Lower leg skin (tissue), 4 donors: ENCODE results near the gene SRRT. TPM values are rescaled to one million over a fixed set of nuclear protein-coding genes. Genes with fewer than 3 reads are reported as not detected.

Source experiments
- DNase-seq, 2 donors: peaks; one replicate each; pipeline ENCODE4 v3.0.0-alpha.2; 2019; ENCODE audit warnings: low spot score in 2 of 2
- H3K4me3 ChIP-seq: fragments of 200-600 bp; sonication (generic); 2 replicates; pipeline ENCODE4 v1.5.1; 2017; ENCODE audit warnings: mild to moderate bottlenecking, low read depth; ENCODE audit not compliant: poor library complexity, severe bottlenecking
- CTCF ChIP-seq, 3 donors: fragments of 450-650 bp; IDR thresholded peaks; one replicate each; pipeline ENCODE4 v1.5.1; 2016; ENCODE audit warnings: antibody characterized with exemption in 3 of 3, mild to moderate bottlenecking in 3 of 3, moderate library complexity in 2 of 3
- POLR2A ChIP-seq, 2 donors: fragments of 450-650 bp; IDR thresholded peaks; one replicate each; pipeline ENCODE4 v1.6.1; 2016 to 2017; ENCODE audit warnings: antibody characterized with exemption in 2 of 2, mild to moderate bottlenecking in 1 of 2, moderate library complexity in 1 of 2
- WGBS, 2 donors: methylation state at CpG; one replicate each; pipeline ENCODE4 v1.1.5; 2018; 5-methylcytosine and 5-hydroxymethylcytosine counted together
- intact Hi-C: fragments of 100-400 bp; cut with DNase I; formaldehyde crosslinking; loops from one replicate; pipeline ENCODE4 v1.15.0; 2023; ENCODE audit warnings: low total_unique reads
- total RNA-seq, 4 donors: library from RNA; depleted of rRNA; stranded (reverse); fragments of >200 nt; gene quantifications; one replicate each; pipeline ENCODE4 v1.1.0, GENCODE V29; 2016

The SRRT gene
- total RNA-seq, 4 donors from 2014 or later: 73.3 to 129 (median 107) TPM

DNA sequence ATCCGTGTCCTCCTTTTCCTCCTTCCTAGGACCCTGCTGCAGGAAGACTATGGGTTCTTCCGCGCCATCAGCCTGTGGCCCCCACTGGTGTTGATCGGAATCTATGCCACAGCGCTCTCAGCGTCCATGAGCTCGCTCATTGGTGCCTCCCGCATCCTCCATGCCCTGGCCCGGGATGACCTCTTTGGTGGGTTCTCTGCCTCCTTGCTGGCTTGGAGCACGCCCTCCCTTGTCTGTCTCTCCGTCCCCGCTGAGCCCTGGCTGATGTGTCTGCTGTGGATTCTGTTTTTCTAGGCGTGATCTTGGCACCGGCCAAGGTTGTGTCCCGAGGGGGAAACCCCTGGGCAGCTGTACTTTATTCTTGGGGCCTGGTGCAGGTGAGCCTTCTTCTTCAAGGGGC lies 15.0 kb upstream of the SRRT start:
- intact Hi-C loops: loop anchor here (10.0 kb wide), 2 partner anchors 295 to 395 kb away; partner anchors contain the start of gene SPACDR

GRCh38 chr7:100860702-100861615 lies 13.9 kb upstream of the SRRT start:
- intact Hi-C loops: no loop called here
- TF ChIP-seq POLR2A (IDR thresholded peaks at IDR 0.05) (no peak), CTCF (IDR thresholded peaks at IDR 0.05) (no peak)
- WGBS, 2 donors: 86 to 92% methylated on average over 15 to 16 of the region's 18 CpGs

More for the DNA sequence above, 15.0 kb upstream of the SRRT start:
- H3K4me3 ChIP-seq: no peak overlapping the region
- DNase-seq: no peak
- WGBS, 2 donors: 88 to 90% methylated on average over 15 of the region's 15 CpGs
- no peak for TF ChIP-seq POLR2A (IDR thresholded peaks at IDR 0.05)
- TF ChIP-seq CTCF (IDR thresholded peaks at IDR 0.05): no peak

GRCh38 chr7:100861616-100861985 lies 13.3 kb upstream of the SRRT start:
- no peak overlapping the region for H3K4me3 ChIP-seq
- WGBS, 2 donors: 95 to 97% methylated on average over 14 of the region's 14 CpGs
- no peak for DNase-seq
- intact Hi-C loops: no loop called here
- TF ChIP-seq POLR2A (IDR thresholded peaks at IDR 0.05) (no peak), CTCF (IDR thresholded peaks at IDR 0.05) (no peak)

More at GRCh38 chr7:100860702-100861615, 13.9 kb upstream of the SRRT start:
- DNase-seq: no peak
- H3K4me3 ChIP-seq: no peak overlapping the region

DNA sequence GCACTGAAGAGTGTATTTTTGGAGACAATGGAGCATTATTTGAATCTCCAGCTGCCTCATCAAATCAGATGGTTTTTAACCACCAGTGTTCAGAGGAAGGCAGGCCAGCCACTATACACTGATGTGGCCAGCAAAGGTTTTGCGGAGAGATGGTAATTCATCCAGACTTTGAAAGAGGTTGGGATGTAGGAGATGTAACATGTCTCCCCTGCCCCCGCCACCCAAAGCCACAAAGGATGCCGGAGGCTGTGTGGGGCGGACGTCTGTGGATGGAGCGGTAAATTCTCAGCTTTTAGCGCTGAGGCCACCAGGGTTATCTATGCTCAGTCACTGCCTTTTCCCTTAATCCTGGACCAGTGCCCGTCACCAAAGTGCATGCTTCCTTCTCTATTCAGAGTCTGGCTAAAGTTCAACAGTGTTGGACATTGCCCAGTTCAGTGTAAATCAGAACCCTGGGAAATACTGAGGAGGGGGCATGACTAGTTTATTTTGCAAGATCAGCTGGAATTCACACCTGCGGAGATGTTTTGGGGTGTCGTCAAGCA lies 11.4 kb upstream of the SRRT start:
- WGBS, 2 donors: 80 to 82% methylated on average over 10 of the region's 10 CpGs
- no peak for DNase-seq
- no peak overlapping the region for H3K4me3 ChIP-seq
- intact Hi-C loops: no loop called here
- TF ChIP-seq CTCF (IDR thresholded peaks at IDR 0.05) (no peak), POLR2A (IDR thresholded peaks at IDR 0.05) (no peak)

DNA sequence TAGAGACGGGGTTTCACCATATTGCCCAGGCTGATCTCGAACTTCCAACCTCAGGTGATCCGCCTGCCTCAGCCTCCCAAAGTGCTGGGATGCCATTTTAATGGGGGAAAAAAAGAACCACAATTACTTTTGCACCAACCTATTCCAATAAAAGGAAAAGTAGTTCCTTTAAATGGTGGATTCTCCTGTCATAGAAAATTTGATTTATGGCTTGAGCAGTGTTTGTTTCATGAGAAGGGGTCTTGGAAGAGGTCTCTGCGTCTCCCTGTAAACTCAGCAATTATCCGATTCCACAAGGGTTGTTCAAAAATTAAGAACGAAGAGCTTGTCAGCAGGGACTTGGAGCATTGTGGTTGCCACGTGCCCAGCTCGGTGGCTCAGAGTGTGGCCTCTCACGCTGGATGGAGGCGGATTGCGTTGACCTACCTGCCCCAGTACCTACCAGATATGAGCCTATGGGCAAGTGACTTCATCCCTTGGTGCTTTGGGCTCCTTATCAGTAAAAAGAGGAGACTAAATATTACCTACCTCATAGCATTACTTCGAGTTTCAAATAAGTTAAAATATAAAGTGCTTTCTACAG lies 10.5 kb upstream of the SRRT start:
- no peak for DNase-seq
- intact Hi-C loops: no loop called here
- WGBS, 2 donors: 89 to 91% methylated on average over 12 of the region's 12 CpGs
- H3K4me3 ChIP-seq: no peak overlapping the region
- TF ChIP-seq POLR2A (IDR thresholded peaks at IDR 0.05) (no peak), CTCF (IDR thresholded peaks at IDR 0.05) (no peak)
